HEK293T (cell line): ENCODE results near the gene CA5A.

Experiments
- BHLHE40 ChIP-seq: fragments of 450-650 bp; IDR thresholded peaks from 2 replicates; pipeline ENCODE4 v1.6.1; 2016; ENCODE audit warnings: mild to moderate bottlenecking, moderate library complexity, borderline replicate concordance
- CTBP1 ChIP-seq: fragments of 450-650 bp; IDR thresholded peaks from 2 replicates; pipeline ENCODE4 v1.6.1; 2016; ENCODE audit warnings: borderline replicate concordance
- ELF4 ChIP-seq: fragments of 450-650 bp; IDR thresholded peaks from 2 replicates; pipeline ENCODE4 v1.6.1; 2017; ENCODE audit warnings: antibody characterized with exemption
- FOXK2 ChIP-seq: fragments of 450-650 bp; IDR thresholded peaks from 2 replicates; pipeline ENCODE4 v1.6.1; 2016; ENCODE audit warnings: mild to moderate bottlenecking
- FOXM1 ChIP-seq: fragments of 450-650 bp; IDR thresholded peaks from 2 replicates; pipeline ENCODE4 v1.6.1; 2017; ENCODE audit warnings: mild to moderate bottlenecking, borderline replicate concordance
- HDGF ChIP-seq: fragments of 450-650 bp; IDR thresholded peaks from 2 replicates; pipeline ENCODE4 v1.6.1; 2017; ENCODE audit warnings: antibody characterized with exemption, borderline replicate concordance
- L3MBTL2 ChIP-seq: fragments of 450-650 bp; conservative IDR thresholded peaks from 2 replicates; pipeline ENCODE4 v1.6.1; 2016; ENCODE audit warnings: mild to moderate bottlenecking
- LEF1 ChIP-seq: fragments of 450-650 bp; IDR thresholded peaks from 2 replicates; pipeline ENCODE4 v1.6.1; 2017; ENCODE audit warnings: mild to moderate bottlenecking, borderline replicate concordance
- NFRKB ChIP-seq: fragments of 450-650 bp; IDR thresholded peaks from 2 replicates; pipeline ENCODE4 v1.6.1; 2016; ENCODE audit warnings: mild to moderate bottlenecking, moderate library complexity
- SP1 ChIP-seq: fragments of 450-650 bp; IDR thresholded peaks from 2 replicates; pipeline ENCODE4 v1.6.1; 2017
- SUZ12 ChIP-seq: fragments of 450-650 bp; IDR thresholded peaks from 2 replicates; pipeline ENCODE4 v1.6.1; 2016; ENCODE audit warnings: mild to moderate bottlenecking
- TARDBP ChIP-seq: fragments of 450-650 bp; IDR thresholded peaks from 2 replicates; pipeline ENCODE4 v1.6.1; 2016
- ZNF384 ChIP-seq: fragments of 450-650 bp; IDR thresholded peaks from 2 replicates; pipeline ENCODE4 v1.6.1; 2016

- TF ChIP-seq HDGF, result no peak
- TF ChIP-seq FOXK2, result no peak
- no peak for TF ChIP-seq BHLHE40
- no peak for TF ChIP-seq NFRKB
- TF ChIP-seq SP1, result no peak
- TF ChIP-seq FOXM1, result no peak
- TF ChIP-seq SUZ12, result no peak
- TF ChIP-seq CTBP1, result no peak
- no peak for TF ChIP-seq L3MBTL2
- TF ChIP-seq ELF4, result no peak
- TF ChIP-seq ZNF384, result no peak
- TF ChIP-seq LEF1, result no peak
- no peak for TF ChIP-seq TARDBP
These were observed 23.2 kb upstream of the CA5A start for GRCh38 chr16:87959391-87959990.
